GM12878 (cell line): ENCODE results near the gene VSTM2L. TPM values are rescaled to one million over a fixed set of nuclear protein-coding genes. Genes with fewer than 3 reads are reported as not detected.

Source experiments
- ATAC-seq: fragments of 200-7000 bp; cut with Tn5 transposase; 3 replicates; pipeline ENCODE4 v1.9.1; 2020; ENCODE audit warnings: mild to moderate bottlenecking, moderate library complexity
- BruUV-seq: library from RNA; stranded (reverse); fragments of 400-500 nt; replicated peaks from 2 replicates; lab custom pipeline; 2021; lab: Mats Ljungman, UMichigan
- CTCF ChIA-PET: fragments of 300-600 bp; sonication (Branson Sonifier 250); formaldehyde crosslinking; extraction: SDS; loops from one replicate; lab custom pipeline; 2021; ENCODE audit warnings: inconsistent platforms; lab: Yijun Ruan, JAX
- POLR2A ChIA-PET: fragments of 350-600 bp; formaldehyde crosslinking; extraction: SDS; loops from one replicate; lab custom pipeline; 2021; ENCODE audit warnings: inconsistent platforms; lab: Charles Lee
- RAD21 ChIA-PET: fragments of 300-600 bp; sonication (Branson Sonifier 250); formaldehyde crosslinking; loops from one replicate; lab custom pipeline; 2023; ENCODE audit warnings: antibody characterized with exemption; ENCODE audit not compliant: unreplicated experiment; lab: Charles Lee
- SMC1A ChIA-PET: fragments of 300-600 bp; sonication (Branson Sonifier 250); formaldehyde crosslinking; loops from one replicate; lab custom pipeline; 2023; ENCODE audit not compliant: unreplicated experiment, uncharacterized antibody; lab: Charles Lee
- DNase-seq: peaks from one replicate; pipeline ENCODE4 v3.0.0-alpha.2; 2011; ENCODE audit warnings: low read depth, low spot score
- FAIRE-seq: peaks from 3 replicates; lab custom pipeline; 2011; peaks lifted over from hg19 to GRCh38; lab: Jason Lieb, UNC
- H2AFZ ChIP-seq: 2 replicates; pipeline ENCODE4 v1.6.0; 2011; ENCODE audit warnings: low read depth, low read length, control low read depth; ENCODE audit not compliant: control insufficient read depth
- H3K27ac ChIP-seq: 2 replicates; pipeline ENCODE4 v1.5.1; 2011; ENCODE audit warnings: control low read depth; ENCODE audit not compliant: control insufficient read depth, insufficient read depth
- H3K27me3 ChIP-seq, 2 experiments: replicated peaks in 1 of 2; 2 replicates each; pipeline versions ENCODE4 v1.6.0 to v1.6.1; 2011; ENCODE audit warnings: low read length in 1 of 2; ENCODE audit not compliant: control insufficient read depth in 2 of 2, insufficient read depth in 2 of 2
- H3K36me3 ChIP-seq, 2 experiments: 2 replicates each; pipeline ENCODE4 v1.5.1; 2011; ENCODE audit warnings: low read length in 1 of 2; ENCODE audit not compliant: control insufficient read depth in 2 of 2, insufficient read depth in 2 of 2
- H3K4me1 ChIP-seq: 2 replicates; pipeline ENCODE4 v1.6.1; 2011; ENCODE audit warnings: mild to moderate bottlenecking, low read length, moderate library complexity, mixed read lengths; ENCODE audit not compliant: control insufficient read depth, insufficient read depth
- H3K4me2 ChIP-seq: 2 replicates; pipeline ENCODE4 v1.6.0; 2011; ENCODE audit warnings: control low read depth; ENCODE audit not compliant: control insufficient read depth, insufficient read depth
- H3K4me3 ChIP-seq: fragments of 200-600 bp; sonication (generic); 2 replicates; pipeline ENCODE4 v1.5.1; 2016
- H3K79me2 ChIP-seq: 2 replicates; pipeline ENCODE4 v1.6.0; 2011; ENCODE audit warnings: low read length; ENCODE audit not compliant: control insufficient read depth, insufficient read depth
- H3K9ac ChIP-seq: 2 replicates; pipeline ENCODE4 v1.8.0; 2011; ENCODE audit warnings: low read length, control low read depth, mixed read lengths; ENCODE audit not compliant: control insufficient read depth, insufficient read depth
- H3K9me3 ChIP-seq: replicated peaks from 3 replicates; pipeline ENCODE4 v1.5.1; 2011; ENCODE audit warnings: mild to moderate bottlenecking, low read length; ENCODE audit not compliant: control insufficient read depth, insufficient read depth
- H4K20me1 ChIP-seq: 2 replicates; pipeline ENCODE4 v1.6.0; 2011; ENCODE audit not compliant: control insufficient read depth, insufficient read depth
- EZH2 ChIP-seq: IDR thresholded peaks from 2 replicates; pipeline ENCODE4 v1.6.1; 2012; ENCODE audit warnings: low read depth, mild to moderate bottlenecking, control low read depth, inconsistent platforms, low read length, borderline replicate concordance; ENCODE audit not compliant: control insufficient read depth
- MTA2 ChIP-seq: fragments of 450-650 bp; IDR thresholded peaks from 2 replicates; pipeline ENCODE4 v1.6.1; 2016; ENCODE audit warnings: low read depth, mild to moderate bottlenecking, moderate library complexity
- MYC ChIP-seq: IDR thresholded peaks from 2 replicates; pipeline ENCODE4 v1.6.1; 2011; ENCODE audit warnings: mild to moderate bottlenecking, low read length, moderate library complexity, inconsistent platforms; ENCODE audit not compliant: insufficient read depth, insufficient replicate concordance, insufficient read length, severe bottlenecking
- NBN ChIP-seq: fragments of 450-650 bp; IDR thresholded peaks from 2 replicates; pipeline ENCODE4 v1.6.1; 2016
- NFYA ChIP-seq: IDR thresholded peaks from 2 replicates; pipeline ENCODE4 v1.6.1; 2011; ENCODE audit warnings: low read depth, mild to moderate bottlenecking, low read length, improper control_type of control experiment, borderline replicate concordance
- RBBP5 ChIP-seq: fragments of 200-600 bp; sonication (generic); conservative IDR thresholded peaks from 2 replicates; pipeline ENCODE4 v1.6.1; 2016
- SREBF2 ChIP-seq: IDR thresholded peaks from 2 replicates; pipeline ENCODE4 v1.6.1; 2012; ENCODE audit warnings: mild to moderate bottlenecking, low read length
- SUPT20H ChIP-seq: IDR thresholded peaks from 2 replicates; pipeline ENCODE4 v1.6.1; 2011; ENCODE audit warnings: low read depth, mild to moderate bottlenecking, low read length, moderate library complexity, borderline replicate concordance; ENCODE audit not compliant: control insufficient read depth
- WGBS: methylation state at CpG from one replicate; pipeline ENCODE4 v1.1.6; 2016; ENCODE audit warnings: low lambda C conversion rate; ENCODE audit not compliant: insufficient replicate concordance, insufficient coverage; ENCODE audit errors: missing lambda C conversion rate; 5-methylcytosine and 5-hydroxymethylcytosine counted together
- in situ Hi-C: fragments of 300-500 bp; cut with MboI; formaldehyde crosslinking; loops from 9 replicates; pipeline ENCODE4 v1.14.3; 2018; ENCODE audit warnings: mixed read lengths
- intact Hi-C: fragments of 100-400 bp; cut with micrococcal nuclease; formaldehyde crosslinking; loops from one replicate; pipeline ENCODE4 v1.14.2; 2022; ENCODE audit not compliant: unreplicated experiment
- polyA plus RNA-seq, 11 experiments: library from polyadenylated mRNA; depleted of rRNA in 4 of 11; unstranded in 6 of 11; stranded (reverse) in 5 of 11; fragments of >200 nt; fragmentation: Nextera tagmentation in 4 of 11; fragmentation: Illumina TruSeq in 1 of 11; extraction: Ambion mirVana in 4 of 11; extraction: Trizol in 1 of 11; gene quantifications; 1 replicate in 1 of 11; 2 replicates in 10 of 11; pipeline versions ENCODE4 v1.2.1 to v1.2.3, GENCODE V29; 2011 to 2016; ENCODE audit warnings: inconsistent platforms in 2 of 11, missing spikeins in 2 of 11, low read depth in 1 of 11
- total RNA-seq, 4 experiments: library from RNA; depleted of rRNA in 3 of 4; stranded (reverse); fragments of >200 nt in 3 of 4; fragmentation: Illumina TruSeq in 1 of 4; extraction: Trizol in 1 of 4; gene quantifications; 2 replicates each; pipeline versions ENCODE4 v1.2.1 to v1.2.3, GENCODE V29; 2013 to 2021
- TF ChIP-seq, protein P1 (sequence below): fragments of 450-650 bp; IDR thresholded peaks from 2 replicates; pipeline ENCODE4 v1.6.1; 2018; ENCODE audit warnings: mild to moderate bottlenecking, low read depth, moderate library complexity; ENCODE audit not compliant: partially characterized antibody
- TF ChIP-seq, protein P2 (sequence below): fragments of 450-650 bp; conservative IDR thresholded peaks from 2 replicates; pipeline ENCODE4 v1.6.1; 2017; ENCODE audit warnings: mild to moderate bottlenecking, moderate library complexity
- TF ChIP-seq, protein P3 (sequence below): fragments of 450-650 bp; formaldehyde crosslinking; IDR thresholded peaks from 2 replicates; pipeline ENCODE4 v1.4.0; 2022; ENCODE audit warnings: mild to moderate bottlenecking, moderate library complexity
- TF ChIP-seq, protein P4 (sequence below): IDR thresholded peaks from 2 replicates; pipeline ENCODE4 v1.6.1; 2012; ENCODE audit warnings: low read length, inconsistent platforms

Gene VSTM2L
- total and polyA plus RNA-seq, 10 of the 15 experiments (the other 5 are each of a cell fraction or from before 2014, with no cell fraction given): 0.05 to 1.5 (median 0.63) TPM; not detected in 2

DNA sequence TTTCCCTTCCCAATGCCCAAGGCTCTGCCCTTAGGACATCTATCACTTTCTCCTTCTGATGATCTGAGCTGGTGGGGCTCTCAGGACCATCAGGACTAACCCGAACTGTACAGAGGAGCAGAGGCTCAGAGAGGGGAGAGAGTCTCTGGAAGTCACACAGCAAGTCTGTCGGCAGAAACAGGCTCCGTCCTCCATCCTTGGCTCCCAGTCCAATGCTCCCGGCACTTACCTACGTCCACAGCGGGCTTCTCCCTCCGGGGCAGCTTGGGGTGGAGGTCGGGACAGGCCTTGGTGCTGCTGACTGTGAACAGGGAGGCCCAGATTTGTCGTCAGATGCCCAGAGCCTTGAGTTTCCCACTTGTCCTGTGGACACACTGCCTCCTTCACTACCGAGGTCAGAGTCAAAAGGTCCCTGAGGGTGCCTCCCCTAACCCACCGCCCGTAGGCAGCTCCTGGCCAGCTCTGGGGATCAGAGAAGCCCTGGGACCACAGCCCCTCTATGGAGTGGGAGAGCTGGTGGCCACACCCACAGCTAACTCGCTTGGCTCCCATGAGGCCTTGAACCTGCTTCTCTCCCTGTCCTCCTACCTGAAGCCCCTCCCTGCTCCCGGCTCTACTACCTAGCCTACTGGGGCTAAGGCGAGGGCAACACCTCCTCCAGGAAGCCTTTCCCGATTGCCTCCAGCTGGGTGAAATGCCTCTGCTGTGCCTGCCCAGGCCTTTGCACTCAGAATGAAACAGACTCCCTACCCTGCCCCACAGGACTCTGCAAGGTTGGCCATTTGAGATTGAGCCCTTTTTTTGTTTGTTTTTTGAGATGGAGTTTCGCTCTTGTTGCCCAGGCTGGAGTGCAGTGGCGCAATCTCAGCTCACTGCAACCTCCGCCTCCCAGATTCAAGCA is 22.6 kb downstream of the VSTM2L start:
- Histone ChIP-seq H3K4me3 (no peak overlapping the region), H3K27me3 (no peaks in the 10 kb centered on the region), H3K4me1 (peaks cover 17% of the 10 kb centered on the region), H3K9me3 (no peaks in the 10 kb centered on the region), H3K79me2 (no peaks in the 10 kb centered on the region), H3K4me2 (no peak overlapping the region), H3K36me3 (no peaks in the 10 kb centered on the region), H3K27ac (no peak overlapping the region), H3K9ac (no peak overlapping the region), H4K20me1 (no peaks in the 10 kb centered on the region), H2AFZ (no peak overlapping the region)
- no TSS peak for BruUV-seq
- 75% methylated on average over 19 of the region's 19 CpGs for WGBS
- SMC1A ChIA-PET: interaction anchor here (1.2 kb wide), 1 partner anchor 34 kb away, joined by 3 read pairs; no protein-coding TSS in a partner anchor
- POLR2A ChIA-PET: no interaction called here
- ATAC-seq (no peak), DNase-seq (no peak), FAIRE-seq (no peak)
- in situ Hi-C loops (no loop called here), intact Hi-C loops (no loop called here)
- CTCF ChIA-PET: no interaction called here
- RAD21 ChIA-PET: no interaction called here
- no peak for TF ChIP-seq SUPT20H
- TF ChIP-seq NFYA: no peak
- TF ChIP-seq RBBP5: no peak
- TF ChIP-seq, protein P1, sequence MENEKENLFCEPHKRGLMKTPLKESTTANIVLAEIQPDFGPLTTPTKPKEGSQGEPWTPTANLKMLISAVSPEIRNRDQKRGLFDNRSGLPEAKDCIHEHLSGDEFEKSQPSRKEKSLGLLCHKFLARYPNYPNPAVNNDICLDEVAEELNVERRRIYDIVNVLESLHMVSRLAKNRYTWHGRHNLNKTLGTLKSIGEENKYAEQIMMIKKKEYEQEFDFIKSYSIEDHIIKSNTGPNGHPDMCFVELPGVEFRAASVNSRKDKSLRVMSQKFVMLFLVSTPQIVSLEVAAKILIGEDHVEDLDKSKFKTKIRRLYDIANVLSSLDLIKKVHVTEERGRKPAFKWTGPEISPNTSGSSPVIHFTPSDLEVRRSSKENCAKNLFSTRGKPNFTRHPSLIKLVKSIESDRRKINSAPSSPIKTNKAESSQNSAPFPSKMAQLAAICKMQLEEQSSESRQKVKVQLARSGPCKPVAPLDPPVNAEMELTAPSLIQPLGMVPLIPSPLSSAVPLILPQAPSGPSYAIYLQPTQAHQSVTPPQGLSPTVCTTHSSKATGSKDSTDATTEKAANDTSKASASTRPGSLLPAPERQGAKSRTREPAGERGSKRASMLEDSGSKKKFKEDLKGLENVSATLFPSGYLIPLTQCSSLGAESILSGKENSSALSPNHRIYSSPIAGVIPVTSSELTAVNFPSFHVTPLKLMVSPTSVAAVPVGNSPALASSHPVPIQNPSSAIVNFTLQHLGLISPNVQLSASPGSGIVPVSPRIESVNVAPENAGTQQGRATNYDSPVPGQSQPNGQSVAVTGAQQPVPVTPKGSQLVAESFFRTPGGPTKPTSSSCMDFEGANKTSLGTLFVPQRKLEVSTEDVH: no peak
- TF ChIP-seq MYC: no peak
- TF ChIP-seq SREBF2: no peak
- TF ChIP-seq EZH2: no peak
- no peak for TF ChIP-seq NBN
- TF ChIP-seq, protein P2, sequence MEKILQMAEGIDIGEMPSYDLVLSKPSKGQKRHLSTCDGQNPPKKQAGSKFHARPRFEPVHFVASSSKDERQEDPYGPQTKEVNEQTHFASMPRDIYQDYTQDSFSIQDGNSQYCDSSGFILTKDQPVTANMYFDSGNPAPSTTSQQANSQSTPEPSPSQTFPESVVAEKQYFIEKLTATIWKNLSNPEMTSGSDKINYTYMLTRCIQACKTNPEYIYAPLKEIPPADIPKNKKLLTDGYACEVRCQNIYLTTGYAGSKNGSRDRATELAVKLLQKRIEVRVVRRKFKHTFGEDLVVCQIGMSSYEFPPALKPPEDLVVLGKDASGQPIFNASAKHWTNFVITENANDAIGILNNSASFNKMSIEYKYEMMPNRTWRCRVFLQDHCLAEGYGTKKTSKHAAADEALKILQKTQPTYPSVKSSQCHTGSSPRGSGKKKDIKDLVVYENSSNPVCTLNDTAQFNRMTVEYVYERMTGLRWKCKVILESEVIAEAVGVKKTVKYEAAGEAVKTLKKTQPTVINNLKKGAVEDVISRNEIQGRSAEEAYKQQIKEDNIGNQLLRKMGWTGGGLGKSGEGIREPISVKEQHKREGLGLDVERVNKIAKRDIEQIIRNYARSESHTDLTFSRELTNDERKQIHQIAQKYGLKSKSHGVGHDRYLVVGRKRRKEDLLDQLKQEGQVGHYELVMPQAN: no peak
- TF ChIP-seq, protein P3, sequence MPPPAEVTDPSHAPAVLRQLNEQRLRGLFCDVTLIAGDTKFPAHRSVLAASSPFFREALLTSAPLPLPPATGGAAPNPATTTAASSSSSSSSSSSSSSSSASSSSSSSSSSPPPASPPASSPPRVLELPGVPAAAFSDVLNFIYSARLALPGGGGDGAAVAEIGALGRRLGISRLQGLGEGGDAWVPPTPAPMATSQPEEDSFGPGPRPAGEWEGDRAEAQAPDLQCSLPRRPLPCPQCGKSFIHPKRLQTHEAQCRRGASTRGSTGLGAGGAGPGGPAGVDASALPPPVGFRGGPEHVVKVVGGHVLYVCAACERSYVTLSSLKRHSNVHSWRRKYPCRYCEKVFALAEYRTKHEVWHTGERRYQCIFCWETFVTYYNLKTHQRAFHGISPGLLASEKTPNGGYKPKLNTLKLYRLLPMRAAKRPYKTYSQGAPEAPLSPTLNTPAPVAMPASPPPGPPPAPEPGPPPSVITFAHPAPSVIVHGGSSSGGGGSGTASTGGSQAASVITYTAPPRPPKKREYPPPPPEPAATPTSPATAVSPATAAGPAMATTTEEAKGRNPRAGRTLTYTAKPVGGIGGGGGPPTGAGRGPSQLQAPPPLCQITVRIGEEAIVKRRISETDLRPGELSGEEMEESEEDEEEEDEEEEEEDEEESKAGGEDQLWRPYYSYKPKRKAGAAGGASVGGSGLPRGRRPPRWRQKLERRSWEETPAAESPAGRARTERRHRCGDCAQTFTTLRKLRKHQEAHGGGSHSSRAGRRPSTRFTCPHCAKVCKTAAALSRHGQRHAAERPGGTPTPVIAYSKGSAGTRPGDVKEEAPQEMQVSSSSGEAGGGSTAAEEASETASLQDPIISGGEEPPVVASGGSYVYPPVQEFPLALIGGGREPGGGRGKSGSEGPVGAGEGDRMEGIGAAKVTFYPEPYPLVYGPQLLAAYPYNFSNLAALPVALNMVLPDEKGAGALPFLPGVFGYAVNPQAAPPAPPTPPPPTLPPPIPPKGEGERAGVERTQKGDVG: no peak
- TF ChIP-seq, protein P4, sequence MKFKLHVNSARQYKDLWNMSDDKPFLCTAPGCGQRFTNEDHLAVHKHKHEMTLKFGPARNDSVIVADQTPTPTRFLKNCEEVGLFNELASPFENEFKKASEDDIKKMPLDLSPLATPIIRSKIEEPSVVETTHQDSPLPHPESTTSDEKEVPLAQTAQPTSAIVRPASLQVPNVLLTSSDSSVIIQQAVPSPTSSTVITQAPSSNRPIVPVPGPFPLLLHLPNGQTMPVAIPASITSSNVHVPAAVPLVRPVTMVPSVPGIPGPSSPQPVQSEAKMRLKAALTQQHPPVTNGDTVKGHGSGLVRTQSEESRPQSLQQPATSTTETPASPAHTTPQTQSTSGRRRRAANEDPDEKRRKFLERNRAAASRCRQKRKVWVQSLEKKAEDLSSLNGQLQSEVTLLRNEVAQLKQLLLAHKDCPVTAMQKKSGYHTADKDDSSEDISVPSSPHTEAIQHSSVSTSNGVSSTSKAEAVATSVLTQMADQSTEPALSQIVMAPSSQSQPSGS: no peak
- no peak for TF ChIP-seq MTA2
